D721Med (cell line): ENCODE measurements around the gene BLCAP.

ENCODE experiments used
- DNase-seq: peaks from one replicate; pipeline ENCODE4 v3.0.0; 2011; ENCODE audit warnings: low spot score; ENCODE audit not compliant: insufficient read length
- FAIRE-seq: peaks from 2 replicates; lab custom pipeline; 2011; peaks lifted over from hg19 to GRCh38; lab: Jason Lieb, UNC
- CTCF ChIP-seq: IDR thresholded peaks from 2 replicates; pipeline ENCODE4 v1.5.1; 2012; ENCODE audit warnings: mild to moderate bottlenecking, control low read depth; ENCODE audit not compliant: insufficient read depth; ENCODE audit errors: missing control alignments

The BLCAP gene

GRCh38 chr20:37523911-37524700, 3.6 kb downstream of the BLCAP start:
- FAIRE-seq, result no peak
- DNase-seq, result no peak
- TF ChIP-seq CTCF, result no peak

GRCh38 chr20:37523012-37523391, 4.7 kb downstream of the BLCAP start:
- TF ChIP-seq CTCF, result no peak
- no peak for DNase-seq
- no peak for FAIRE-seq

DNA sequence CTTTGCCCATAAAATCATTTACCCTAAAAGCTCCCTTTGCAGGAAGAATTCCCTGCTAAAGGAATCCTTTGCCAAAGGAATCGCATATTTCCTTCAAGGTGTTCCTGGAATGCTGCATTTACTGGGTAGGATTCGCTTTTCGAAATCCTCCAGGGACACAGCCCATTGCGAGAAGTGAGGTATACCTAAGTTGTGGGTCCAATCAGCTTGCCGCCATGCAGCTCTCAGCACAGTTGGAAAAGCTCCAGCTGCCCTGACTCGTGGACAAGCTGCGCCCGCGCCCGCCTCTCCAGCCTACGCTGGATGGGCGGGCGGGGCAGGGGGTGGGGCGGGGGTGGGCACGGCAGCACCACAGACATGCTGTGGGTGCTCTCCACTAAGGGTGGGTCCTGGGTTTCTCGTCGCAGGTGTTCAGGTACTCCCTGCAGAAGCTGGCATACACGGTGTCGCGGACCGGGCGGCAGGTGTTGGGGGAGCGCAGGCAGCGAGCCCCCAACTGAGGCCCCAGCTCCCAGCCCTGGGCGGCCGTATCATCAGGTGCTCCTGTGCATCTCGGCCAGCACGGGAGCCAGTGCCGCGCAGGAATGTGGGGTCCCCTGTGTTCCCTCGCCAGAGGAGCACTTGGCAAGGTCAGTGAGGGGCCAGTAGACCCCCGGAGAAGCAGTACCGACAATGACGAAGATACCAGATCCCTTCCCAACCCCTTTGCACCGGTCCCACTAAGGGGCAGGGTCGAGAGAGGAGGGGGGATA, 5.2 kb downstream of the BLCAP start:
- FAIRE-seq, result no peak
- TF ChIP-seq CTCF, result no peak
- no peak for DNase-seq

DNA sequence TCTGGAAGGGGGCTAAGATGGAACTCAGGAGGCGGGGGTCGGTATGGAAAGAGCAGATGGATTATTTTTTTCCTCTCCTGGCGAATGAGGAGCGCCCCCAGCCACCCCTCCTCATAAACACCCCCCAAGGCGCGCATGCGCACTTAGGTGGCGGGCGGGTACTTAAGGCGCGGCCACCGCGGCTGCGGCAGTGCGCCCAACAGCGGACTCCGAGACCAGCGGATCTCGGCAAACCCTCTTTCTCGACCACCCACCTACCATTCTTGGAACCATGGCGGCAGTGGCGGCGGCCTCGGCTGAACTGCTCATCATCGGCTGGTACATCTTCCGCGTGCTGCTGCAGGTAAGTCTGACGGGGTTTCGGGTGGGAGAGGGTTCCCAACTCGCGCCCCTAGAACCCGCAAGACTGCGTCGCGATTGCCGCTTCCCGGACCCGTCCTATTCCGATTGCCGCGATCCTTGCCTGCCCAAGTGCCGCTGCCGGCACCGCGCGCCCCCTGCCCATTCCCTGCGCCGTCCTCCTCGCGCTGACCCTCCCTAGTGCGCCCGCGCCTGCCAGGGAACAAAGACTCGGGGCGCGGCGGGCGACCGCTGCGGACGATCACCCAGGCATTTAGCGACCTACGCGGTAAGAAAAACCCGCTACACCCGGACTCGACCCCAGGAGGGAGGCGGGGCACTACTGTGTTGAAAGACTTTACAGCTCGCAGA, 6.5 kb downstream of the BLCAP start, which contains the start of gene NNAT:
TSS of gene NNAT (plus strand) at position 190 of the 711 bp plus-strand sequence. CDS start at position 272, 82 bp downstream.
- no peak for TF ChIP-seq CTCF

GRCh38 chr20:37520419-37520955, 7.2 kb downstream of the BLCAP start:
- TF ChIP-seq CTCF, result no peak
- DNase-seq, result no peak
- FAIRE-seq, result no peak

More for the DNA sequence above, 6.5 kb downstream of the BLCAP start, which contains the start of gene NNAT:
- FAIRE-seq, result no peak
- DNase-seq, result peak; percentile 61

GRCh38 chr20:37519508-37520418, 7.9 kb downstream of the BLCAP start:
- FAIRE-seq (no peak), DNase-seq (no peak)
- peak; percentile 41 for TF ChIP-seq CTCF
